Stimulated activated CD8-positive, alpha-beta memory T cell treated with anti-CD3 and anti-CD28 coated beads, Interleukin-15, amount 100 ng/mL, for 24 hours (primary cell): ENCODE measurements around the gene SFI1.

ENCODE experiments used
- DNase-seq: peaks from one replicate; pipeline ENCODE4 v3.0.0-alpha.2; 2020; ENCODE audit warnings: low read depth

SFI1 gene

DNA sequence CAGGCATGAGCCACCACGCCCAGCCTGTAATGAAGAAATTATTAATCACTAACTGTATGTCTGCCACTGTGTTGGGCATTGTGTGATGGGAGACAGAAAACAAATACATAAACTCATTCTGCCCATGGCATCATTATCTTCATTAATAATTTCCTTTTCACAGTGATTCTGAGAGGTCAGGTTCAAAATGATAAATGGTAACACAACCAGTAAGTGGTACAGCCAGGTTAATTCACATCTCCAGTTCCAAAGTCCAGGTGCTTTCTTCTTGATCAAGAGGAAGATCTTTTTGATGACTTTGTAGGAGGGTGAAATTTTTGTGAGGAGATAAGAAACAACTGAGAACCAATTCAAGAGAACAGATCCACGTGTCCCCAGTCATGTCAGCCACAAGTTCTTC is 98.9 kb downstream of the SFI1 start:
- no peak for DNase-seq

DNA sequence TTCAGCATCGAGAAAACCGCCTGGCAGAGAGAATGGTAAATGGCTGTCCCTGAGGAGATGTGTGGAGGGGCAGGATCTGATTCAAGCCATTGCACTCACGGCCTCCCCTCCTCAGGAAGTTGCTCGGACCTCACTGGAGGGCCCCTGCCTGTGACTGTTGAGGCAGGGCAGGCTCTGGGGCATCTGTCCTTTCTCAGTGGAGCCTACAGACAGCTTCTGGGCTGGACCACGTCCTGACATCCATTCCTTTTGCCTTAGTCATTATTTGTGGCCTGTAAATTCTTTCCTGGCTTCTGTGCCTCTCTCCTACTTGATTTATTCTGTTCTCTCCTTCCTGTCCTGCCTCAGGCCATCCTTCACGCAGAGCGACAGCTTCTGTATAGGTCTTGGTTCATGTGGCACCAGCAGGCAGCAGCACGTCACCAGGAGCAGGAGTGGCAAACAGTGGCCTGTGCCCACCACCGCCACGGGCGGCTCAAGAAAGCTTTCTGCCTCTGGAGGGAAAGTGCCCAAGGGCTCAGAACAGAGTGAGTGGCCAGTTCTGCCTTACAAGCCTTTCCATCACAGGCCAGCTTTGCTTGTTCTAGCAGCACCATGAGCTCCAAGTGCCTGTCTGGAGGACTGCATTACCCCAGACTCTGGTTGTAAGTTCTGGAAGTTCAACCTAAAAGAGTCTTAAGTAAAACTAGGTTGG is 106.1 kb downstream of the SFI1 start:
- no peak for DNase-seq

DNA sequence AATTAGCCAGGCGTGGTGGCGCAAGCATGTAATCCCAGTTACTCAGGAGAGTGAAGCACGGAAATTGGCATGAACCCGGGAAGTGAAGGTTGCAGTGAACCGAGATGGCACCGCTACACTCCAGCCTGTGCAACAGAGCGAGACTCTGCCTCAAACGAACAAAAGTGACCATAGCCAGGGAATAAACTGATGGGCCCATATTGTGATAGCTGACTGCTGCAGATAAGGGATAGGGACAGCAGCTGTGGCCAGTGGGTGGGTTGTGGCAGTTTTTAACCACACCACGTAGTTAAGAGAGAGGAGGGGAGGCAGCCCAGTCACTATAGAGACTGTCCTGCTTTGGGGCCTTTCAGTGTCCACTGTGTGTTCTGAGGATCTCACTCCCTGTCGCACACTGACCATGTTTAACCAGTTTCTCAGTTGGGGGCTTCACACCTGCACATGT is 106.8 kb downstream of the SFI1 start:
- DNase-seq = no peak

DNA sequence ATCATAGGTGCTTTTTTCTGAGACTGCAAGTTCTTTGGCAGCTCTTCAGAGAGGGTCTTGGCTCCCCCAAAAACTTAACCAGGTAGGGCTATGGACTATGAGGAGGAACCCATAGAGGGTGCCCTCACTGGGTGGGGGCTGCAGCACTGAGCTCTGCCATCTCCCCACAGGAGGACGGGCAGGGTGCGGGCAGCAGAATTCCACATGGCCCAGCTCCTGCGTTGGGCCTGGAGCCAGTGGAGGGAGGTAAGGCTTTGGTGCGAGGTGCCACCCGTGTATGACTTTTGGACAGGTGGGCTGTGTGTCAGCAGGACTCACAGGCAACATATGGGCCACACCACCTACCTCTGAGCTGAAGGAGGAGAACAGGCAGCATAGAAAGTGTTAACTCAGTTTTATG is 107.2 kb downstream of the SFI1 start:
- no peak for DNase-seq

DNA sequence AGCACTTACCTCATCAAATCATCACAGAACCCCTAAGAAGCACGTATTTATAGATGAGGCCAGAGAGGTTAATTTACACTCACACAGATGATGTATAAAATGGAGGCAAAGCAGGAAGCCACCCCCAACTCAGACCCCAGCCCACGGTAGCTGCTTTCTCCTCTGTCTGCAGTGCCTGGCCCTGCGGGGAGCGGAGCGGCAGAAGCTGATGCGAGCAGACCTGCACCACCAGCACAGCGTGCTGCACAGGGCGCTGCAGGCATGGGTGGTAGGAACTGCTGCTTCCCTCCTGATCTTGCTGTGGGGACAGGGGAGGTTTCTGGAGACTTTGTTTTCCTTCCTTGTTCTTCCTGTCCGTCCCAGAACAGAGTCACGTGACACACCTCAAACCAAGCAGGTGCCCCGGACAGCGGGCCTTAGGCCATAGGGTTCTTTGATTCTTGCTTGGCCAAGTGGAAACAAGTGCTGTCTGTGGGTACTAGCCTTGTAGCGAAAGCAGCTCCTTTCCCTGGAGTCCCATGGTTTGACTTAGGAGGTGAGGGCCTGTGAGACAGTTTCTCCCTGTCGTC is 107.9 kb downstream of the SFI1 start:
- DNase-seq = no peak

DNA sequence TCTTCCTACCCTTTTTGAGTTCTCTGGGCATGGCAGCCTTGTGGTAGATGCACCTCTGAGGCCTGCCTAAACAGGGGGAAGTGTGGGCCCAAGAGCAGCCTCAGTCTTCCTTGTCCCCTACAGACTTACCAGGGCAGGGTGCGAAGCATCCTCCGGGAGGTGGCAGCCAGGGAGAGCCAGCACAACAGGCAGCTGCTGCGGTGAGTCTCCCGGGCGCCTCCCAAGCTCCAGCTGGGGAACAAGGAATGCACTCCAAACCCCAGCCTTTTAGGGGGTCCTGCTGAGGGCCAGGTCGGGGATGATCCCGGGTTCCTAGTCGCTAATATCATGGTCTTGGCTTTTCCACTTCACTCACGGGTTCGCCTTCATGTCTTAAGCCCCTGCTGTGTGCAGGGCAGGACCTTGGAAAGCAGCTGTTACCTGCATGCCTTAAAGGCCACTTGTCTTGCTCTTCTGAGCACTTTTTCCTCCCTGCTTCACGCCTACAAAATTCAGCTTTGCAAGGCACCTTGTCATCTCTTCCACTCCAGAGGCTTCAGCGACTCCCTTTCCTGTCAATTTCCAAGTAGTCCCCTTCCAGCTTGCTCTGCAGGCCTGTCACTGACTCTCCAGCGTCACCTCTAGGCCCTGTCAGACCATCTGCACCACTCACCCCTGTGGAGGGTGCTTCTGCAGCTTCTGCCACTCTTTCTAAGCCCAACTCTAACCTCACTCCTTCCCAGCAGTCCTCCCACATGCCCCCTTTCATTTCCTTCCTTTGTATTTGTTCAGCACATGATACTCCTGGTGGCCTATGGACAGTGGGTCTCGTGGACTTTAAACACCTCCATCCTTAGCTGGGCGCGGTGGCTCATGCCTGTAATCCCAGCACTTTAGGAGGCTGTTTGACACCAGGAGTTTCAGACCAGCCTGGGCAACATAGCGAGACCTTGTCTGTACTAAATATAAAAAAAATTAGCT is 108.7 kb downstream of the SFI1 start:
- no peak for DNase-seq

DNA sequence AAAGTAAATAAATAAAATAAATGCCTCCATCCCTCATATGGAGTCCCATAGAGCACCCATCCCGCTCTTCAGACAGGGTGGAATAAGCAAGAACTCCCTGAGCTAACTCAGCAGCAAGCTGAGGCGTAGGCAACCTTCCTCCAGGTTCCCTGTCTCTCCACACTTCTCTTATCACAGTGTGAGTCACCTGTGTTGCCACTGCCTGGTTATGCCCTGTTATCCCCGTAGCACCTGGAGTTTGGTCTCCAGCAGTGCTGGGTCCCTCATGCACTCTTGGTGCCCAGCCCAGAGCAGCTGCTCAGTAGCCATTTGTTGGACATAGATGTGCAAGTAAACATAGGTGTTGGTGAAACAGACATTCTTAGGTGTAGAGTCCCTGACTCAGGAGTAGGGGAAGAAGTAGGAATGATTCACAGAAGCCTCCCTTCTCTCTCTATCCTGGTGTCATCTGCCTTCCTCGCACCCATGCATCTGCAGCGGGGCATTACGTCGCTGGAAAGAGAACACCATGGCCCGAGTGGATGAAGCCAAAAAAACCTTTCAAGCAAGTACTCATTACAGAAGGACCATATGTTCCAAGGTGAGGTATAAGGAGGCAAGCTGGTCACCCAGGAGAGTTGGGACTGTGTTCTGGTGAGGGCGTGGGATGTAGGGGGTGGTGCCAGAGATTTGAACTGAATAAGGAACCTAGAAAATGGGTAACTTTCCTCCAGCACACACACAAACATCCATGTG is 109.7 kb downstream of the SFI1 start:
- no peak for DNase-seq

DNA sequence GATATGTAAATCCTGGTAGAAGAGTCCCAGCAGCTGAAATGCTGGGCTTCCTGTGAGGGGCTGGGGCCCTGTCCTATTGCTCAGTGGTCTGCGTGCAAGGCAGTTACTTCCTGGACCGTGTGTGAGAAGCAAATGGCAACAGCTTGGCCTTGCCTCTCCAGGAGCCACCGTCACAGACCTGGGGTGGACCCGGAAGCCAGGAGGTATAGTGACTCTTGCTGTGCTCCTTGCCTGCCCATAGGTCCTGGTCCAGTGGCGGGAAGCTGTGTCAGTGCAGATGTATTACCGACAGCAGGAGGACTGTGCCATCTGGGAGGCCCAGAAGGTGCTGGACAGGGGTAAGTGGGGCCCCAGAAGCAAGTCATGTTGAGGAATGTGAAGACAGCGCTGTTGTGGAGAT is 111.4 kb downstream of the SFI1 start:
- DNase-seq = no peak

DNA sequence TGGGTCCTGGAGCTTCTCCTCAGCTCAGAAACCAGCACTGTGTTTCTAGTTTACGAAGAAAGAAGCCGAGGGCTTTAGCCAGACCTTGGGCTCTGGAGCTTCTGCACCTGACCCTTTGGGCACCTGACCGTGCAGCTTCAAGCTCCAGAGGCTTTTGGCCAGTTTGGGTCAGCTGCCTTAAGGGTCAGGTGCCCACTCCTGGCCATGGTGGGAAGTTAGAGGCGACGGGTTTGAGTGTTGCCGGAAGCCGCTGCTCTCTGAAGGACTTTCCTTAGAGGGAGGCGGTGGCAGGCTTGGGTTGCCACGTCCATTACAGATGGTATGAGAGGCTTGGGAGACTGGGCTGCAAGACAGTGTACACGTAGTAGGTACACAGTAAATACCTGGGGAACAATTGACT is 113.4 kb downstream of the SFI1 start:
- DNase-seq = no peak

DNA sequence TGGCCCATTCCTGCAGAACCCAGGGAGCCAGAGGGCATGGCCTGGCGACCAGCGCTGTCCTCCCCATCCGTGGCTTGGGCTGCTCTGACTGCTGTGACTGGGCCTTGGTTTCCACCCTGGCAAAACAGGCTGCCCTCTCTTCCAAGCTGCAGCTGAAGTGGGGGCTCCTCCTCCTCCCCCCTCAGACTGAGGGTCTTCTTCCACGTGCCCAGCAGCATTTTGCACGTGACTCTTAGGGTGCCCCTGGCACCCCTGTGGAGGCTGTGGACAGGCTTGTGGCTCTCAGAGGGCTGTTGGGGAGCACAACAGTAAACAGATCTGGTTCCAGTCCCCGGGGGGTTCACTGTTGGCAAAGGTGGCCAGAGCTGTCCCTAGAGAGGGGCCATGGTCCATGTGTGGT is 114.3 kb downstream of the SFI1 start:
- DNase-seq = no peak

DNA sequence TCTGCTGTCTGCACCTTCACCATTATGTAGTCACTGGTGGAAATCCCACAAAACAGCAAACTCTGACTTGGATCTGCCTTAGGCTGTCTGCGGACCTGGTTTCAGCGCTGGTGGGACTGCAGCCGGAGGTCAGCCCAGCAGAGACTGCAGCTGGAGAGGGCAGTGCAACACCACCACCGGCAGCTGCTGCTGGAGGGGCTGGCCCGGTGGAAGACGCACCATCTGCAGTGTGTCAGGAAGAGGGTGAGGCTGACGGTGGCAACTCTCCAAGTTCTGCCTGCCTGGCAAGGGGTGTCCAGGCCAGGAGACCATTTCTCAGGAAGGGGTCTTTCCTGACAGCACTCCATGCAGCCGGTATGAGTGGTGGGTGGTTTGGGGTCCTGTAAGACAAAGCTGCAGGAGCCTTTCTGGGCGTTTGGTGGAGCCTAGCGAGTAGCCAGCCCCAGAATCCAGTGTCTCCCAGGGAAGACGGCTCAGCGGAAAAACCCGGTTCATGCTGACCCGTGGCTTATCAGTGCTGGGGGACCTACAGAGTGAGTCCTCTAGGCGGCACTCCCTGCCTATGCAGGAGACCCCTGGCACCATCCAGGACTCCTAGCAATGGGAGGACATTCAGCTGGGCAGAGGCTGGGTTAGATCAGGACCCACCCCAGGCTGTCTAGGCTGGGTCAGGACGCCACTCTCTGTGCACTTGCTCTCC is 114.9 kb downstream of the SFI1 start:
- DNase-seq = no peak

DNA sequence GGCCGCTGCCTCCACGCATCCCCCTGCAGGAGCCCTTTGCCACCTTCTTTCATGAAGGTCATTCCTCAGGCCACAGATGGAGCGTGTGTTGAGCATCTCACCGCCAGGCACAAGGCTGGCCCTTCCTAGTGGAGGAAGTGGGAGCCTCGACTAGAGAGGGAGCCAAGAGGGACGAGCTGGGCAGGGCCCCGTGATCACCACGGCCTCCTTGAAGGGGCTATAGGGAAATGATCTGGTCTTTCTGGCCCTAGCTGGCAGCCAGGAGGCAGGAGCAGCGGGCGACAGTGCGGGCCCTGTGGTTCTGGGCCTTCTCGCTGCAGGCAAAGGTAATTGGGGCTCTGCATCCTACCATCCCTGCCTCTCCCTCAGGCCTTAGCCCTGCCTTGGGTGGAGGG is 116.6 kb downstream of the SFI1 start:
- DNase-seq = no peak

DNA sequence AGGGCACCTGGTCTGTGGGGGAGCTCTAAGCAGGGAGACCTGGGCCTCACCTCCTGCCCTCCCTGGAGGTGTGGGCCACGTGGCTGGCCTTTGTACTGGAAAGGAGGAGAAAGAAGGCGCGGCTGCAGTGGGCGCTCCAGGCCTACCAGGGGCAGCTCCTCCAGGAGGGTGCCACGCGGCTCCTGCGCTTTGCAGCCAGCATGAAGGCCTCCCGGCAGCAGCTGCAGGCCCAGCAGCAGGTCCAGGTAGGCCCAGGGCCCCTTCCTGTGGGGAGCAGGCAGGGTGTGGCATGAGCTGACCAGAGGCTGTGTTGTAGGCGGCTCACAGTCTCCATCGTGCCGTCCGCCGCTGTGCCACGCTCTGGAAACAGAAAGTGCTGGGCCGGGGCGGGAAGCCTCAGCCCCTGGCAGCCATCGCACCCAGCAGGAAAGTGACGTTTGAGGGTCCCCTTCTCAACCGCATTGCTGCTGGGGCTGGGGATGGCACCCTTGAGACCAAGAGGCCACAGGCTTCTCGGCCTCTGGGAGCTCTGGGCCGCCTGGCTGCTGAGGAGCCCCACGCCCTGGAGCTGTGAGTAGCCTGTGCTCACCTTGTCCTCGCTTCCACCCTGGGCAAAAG is 117.1 kb downstream of the SFI1 start:
- DNase-seq = no peak

DNA sequence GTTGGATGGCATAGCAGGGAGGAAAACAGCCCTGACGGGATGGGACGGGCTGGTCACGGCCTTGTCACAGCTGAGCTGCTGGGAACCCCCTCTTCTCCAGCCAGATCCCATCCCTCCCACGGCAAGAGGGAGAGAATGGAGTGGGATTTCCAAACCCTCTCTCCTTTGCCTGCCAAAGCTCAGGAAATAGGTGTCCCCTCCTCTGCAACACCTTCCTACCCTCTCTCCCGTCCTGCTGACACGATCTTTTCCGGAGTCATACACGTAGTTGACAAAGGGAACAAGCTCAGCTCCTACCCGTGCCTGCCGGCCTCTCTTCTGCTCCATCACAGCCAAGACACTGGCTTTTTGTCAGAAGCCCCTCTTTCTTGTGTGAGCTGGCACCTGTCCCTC is 117.6 kb downstream of the SFI1 start:
- no peak for DNase-seq

DNA sequence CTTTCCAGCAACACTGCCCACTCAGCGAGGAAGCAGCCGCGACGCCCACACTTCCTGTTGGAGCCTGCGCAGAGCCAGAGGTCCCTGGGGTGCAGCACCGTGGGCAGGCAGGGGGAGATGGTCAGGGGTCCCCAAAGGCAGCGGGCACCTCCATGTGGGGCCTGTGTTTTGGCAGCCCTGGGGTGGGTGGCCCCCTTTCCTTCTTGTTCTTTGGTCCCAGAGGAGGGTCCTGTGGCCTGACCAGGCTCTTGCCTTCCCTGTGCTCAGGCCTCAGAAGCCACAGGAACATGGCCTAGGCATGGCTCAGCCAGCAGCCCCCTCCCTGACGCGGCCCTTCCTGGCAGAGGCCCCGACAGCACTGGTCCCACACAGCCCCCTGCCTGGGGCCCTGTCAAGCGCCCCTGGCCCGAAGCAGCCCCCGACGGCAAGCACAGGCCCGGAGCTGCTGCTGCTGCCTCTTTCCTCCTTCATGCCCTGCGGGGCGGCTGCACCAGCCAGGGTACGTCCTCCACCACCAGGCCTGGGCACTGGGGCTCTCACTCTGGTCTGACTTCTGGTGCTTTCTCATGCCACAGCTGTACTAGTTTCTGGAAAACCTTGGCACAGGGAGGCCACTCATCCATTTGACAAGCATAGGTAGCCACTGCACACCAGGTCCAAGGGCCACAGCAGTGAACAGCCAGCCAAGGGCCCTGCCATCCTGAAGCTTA is 118.6 kb downstream of the SFI1 start:
- DNase-seq = no peak

DNA sequence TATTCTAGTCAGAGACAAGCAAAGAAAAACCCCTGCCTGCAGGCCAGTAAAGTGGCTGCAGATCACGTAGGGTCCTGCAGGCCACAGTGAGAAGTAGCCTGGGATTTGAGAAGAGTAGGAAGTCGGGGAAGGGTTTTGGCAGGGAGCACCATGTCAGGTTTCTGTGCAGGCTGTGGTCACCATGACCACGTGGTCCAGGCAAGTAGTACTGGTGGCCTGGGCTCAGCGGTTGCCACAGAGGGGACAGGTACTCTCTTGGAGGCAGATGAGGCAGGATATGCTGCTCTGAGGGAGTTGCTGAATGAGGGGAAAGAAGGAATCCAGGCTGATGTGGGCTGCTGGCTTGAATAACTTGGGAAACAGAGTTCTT is 119.1 kb downstream of the SFI1 start:
- no peak for DNase-seq

DNA sequence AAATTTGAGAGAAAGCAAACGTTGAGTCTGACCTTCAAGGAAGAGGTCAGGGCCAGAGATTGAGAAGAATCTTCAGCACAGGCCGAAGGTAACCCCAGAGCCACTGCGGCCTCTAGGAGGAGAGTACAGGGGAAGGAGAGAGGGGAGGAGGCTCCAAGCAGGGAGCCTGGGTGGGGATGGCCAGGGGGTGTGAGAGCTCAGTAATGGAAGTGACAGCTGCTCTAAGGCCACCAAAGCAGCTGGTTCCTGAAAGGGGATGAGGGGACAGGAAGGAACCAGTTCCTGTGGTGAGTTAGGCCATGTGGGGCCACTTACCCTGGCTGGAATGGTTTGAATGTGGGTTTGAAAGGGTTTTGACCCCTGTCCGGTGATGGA is 119.6 kb downstream of the SFI1 start:
- no peak for DNase-seq

DNA sequence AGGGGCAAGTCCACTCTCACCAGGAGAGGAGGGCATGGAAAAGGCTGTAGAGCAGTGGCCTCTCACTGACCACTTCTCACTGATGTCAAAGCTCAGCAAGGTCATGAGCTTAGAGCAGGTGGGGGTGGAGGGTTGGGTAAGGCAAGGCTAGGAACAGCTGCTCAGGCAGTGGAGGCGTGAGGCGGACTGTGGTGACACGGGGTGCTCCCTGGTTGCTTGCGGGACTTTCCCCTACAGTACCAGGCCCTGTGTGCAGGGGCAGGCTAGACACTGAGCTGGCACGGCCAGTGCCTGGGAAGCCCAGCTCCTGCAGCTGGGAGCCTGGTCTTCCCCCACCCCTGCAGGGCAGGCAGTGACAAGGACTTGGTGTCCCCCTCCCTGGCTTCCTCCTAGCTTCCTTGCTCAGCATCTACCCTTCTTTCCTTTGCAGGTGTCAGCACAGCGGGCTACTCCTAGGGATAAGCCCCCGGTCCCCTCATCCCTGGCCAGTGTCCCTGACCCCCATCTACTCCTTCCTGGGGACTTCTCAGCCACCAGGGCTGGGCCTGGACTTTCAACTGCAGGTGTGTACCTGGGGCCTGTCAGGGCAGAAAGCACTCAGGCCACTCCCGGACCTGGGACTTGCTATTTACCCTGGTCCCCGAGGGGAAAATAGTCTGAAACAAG is 120.1 kb downstream of the SFI1 start:
- DNase-seq = no peak

DNA sequence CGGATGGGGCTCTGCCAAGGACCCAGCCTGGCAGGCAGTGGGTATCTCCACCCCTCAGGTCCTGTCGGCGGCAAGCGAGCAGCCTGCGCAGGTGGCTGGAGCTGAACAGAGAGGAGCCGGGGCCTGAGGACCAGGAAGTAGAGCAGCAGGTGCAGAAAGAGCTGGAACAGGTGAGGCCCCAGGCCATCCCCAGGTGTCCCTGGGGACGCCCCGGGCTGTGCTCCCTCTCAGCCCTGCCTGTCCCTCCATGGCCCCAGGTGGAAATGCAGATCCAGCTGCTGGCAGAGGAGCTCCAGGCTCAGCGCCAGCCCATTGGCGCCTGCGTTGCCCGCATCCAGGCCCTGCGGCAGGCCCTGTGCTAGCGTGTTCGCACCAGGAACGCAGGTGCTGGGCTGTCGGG is 121.7 kb downstream of the SFI1 start:
- DNase-seq = no peak

DNA sequence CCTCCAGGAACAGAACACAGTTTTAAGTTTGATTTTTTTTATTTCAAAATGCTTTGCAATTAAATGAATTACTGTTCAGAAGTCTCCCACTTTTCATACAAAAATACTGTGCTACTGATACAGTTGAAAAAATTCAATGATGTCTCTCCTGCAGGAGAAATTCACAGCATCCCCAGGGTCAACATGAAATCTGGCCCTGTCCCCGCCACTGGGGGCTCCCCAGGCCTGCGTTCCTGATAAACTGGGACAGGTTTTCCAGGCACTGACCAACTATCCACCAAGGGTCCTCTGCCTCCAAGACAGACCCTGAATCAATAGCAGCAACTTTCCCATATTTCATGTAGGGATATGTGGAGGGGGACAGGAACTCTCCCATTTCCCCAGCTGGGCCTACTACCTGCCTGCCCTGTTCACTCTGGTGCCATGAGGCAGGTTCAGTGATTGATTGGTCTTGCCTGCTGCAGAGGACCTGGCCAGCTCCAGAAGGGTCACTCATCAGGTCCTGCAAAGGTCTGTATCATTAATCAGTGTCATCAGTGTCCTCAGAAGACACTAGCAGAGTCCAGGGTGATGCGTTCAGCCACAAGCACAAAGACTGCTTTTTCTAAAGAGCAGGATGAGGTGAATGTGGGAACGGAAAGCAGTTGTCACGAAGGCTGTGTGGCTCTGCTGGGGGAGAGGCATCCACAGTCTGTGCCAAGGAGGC is 122.3 kb downstream of the SFI1 start:
- no peak for DNase-seq
